BJ (cell line): Measurements from ENCODE around the gene DTNB. TPM values are rescaled to one million over a fixed set of nuclear protein-coding genes. Genes with fewer than 3 reads are reported as not detected.
"Not testable (repeated sequence)": the region's sequence is repeated elsewhere in the genome, so short reads cannot be mapped to it uniquely, and the experiment has no call there.

Experiments
- CTCF ChIA-PET: fragments of 350-600 bp; formaldehyde crosslinking; extraction: SDS; loops from one replicate; lab custom pipeline; 2021; ENCODE audit warnings: antibody characterized with exemption, inconsistent platforms; lab: Yijun Ruan, JAX
- POLR2A ChIA-PET: fragments of 300-600 bp; sonication (Branson Sonifier 250); formaldehyde crosslinking; extraction: SDS; loops from one replicate; lab custom pipeline; 2021; ENCODE audit warnings: antibody characterized with exemption; lab: Charles Lee
- DNase-seq: peaks from one replicate; pipeline ENCODE4 v3.0.0-alpha.2; 2011; ENCODE audit warnings: low read depth
- H3K27me3 ChIP-seq: 2 replicates; pipeline ENCODE4 v1.6.0; 2011; ENCODE audit warnings: low read length; ENCODE audit not compliant: control insufficient read depth, insufficient read depth
- H3K36me3 ChIP-seq: 2 replicates; pipeline ENCODE4 v1.5.1; 2011; ENCODE audit warnings: low read length; ENCODE audit not compliant: control insufficient read depth, insufficient read depth
- H3K4me3 ChIP-seq: 2 replicates; pipeline ENCODE4 v1.5.1; 2011; ENCODE audit warnings: low read depth, mild to moderate bottlenecking, control low read depth, low read length
- polyA plus RNA-seq: library from polyadenylated mRNA; depleted of rRNA; stranded (reverse); fragments of >200 nt; gene quantifications from 2 replicates; pipeline ENCODE4 v1.2.3, GENCODE V29; 2011
- TF ChIP-seq, protein P1 (sequence below): IDR thresholded peaks from 2 replicates; pipeline ENCODE4 v1.5.1; 2011; ENCODE audit warnings: low read depth, mild to moderate bottlenecking, control low read depth, inconsistent platforms, low read length, moderate library complexity; ENCODE audit not compliant: insufficient read depth

The DTNB gene
- polyA plus RNA-seq, 1 experiment: 7.7 TPM

DNA sequence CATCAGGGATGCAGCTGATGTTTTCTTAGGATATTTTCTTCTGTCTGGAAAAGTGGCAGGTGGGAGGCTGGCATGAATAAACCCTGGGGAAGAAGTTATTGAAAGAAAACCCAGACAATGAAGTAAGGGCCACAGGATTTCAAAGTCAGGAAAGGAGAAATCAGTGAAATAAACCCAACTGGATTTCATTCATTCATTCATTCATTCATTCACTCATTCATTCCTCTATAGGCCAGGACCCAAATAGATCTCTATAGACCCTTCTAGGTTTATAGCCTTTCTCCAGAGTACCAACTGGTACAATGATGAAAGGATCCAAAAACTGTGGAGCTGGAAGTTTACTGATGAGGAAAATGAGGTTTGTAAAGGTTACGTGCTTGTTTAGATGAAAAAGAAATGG, 264.3 kb downstream of the DTNB start:
- TF ChIP-seq, protein P1, sequence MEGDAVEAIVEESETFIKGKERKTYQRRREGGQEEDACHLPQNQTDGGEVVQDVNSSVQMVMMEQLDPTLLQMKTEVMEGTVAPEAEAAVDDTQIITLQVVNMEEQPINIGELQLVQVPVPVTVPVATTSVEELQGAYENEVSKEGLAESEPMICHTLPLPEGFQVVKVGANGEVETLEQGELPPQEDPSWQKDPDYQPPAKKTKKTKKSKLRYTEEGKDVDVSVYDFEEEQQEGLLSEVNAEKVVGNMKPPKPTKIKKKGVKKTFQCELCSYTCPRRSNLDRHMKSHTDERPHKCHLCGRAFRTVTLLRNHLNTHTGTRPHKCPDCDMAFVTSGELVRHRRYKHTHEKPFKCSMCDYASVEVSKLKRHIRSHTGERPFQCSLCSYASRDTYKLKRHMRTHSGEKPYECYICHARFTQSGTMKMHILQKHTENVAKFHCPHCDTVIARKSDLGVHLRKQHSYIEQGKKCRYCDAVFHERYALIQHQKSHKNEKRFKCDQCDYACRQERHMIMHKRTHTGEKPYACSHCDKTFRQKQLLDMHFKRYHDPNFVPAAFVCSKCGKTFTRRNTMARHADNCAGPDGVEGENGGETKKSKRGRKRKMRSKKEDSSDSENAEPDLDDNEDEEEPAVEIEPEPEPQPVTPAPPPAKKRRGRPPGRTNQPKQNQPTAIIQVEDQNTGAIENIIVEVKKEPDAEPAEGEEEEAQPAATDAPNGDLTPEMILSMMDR: no peak
- no peak for DNase-seq
- no peaks in the 10 kb centered on the region for H3K36me3 ChIP-seq
- H3K27me3 ChIP-seq: peaks cover 1% of the 10 kb centered on the region; the same call in 1 of the 2 replicates
- ChIA-PET CTCF (no interaction called here), POLR2A (no interaction called here)
- no peak overlapping the region for H3K4me3 ChIP-seq

DNA sequence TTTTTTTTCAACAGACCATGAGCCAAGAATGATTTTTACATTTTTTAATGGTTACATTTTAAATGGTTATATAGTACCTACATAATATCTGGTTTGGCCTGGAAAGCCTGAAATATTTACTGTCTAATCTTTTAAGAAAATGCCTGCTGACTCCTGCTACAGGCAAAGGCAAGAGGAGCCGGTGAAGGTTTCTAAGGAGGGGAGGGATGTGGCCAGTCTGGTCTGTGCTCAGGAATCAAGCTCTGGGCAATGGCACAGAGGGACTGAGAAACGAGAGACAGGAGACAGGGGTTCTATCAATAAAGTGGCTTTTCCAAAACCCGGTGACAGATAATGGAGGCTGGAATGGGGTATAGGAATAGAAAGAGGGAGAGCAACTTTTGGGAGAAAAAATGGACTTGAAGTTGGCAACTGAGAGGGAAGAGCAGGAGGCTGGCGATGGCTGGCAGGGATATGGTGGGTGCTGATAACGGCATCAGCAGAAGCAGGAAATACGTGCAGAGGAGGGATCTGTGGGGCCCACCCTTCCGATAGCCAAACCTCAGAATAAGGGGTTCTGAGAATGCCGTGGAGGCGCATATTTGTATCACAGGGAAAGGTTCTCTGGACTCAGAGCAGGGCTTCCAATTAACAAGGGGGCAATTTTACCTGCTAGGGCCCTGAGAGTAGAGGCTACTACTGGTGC, 267.6 kb downstream of the DTNB start:
- Histone ChIP-seq H3K27me3 (peaks cover 1% of the 10 kb centered on the region; the same call in 1 of the 2 replicates), H3K36me3 (no peaks in the 10 kb centered on the region), H3K4me3 (no peak overlapping the region)
- ChIA-PET CTCF (no interaction called here), POLR2A (no interaction called here)
- TF ChIP-seq, protein P1: no peak
- no peak for DNase-seq

DNA sequence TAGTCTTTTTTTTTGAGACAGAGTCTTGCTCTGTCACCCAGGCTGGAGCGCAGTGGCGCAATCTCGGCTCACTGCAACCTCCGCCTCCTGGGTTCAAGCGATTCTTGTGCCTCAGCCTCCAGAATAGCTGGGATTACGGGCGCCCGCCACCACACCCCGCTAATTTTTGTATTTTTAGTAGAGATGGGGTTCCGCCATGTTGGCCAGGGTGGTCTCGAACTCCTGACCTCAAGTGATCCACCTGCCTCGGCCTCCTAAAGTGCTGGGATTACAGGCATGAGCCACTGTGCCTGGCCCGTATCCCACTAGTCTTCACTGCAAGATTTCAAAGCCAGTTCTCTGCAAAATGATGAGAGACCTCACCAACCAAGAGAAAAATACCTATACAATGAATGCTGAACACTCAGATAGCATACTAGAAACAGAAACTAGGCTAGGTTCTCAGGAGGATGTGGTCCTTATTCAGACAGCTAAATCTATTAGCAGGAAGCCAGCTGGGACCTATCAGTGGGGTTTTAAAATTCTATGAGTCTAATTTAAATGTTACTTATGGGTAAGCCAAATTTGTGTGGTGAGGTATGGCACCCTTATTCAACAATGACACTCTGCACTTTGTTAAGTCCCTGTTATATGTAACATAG, 270.1 kb downstream of the DTNB start:
- POLR2A ChIA-PET, H3K36me3 ChIP-seq, H3K27me3 ChIP-seq, DNase-seq, H3K4me3 ChIP-seq, CTCF ChIA-PET: not testable (repeated sequence)

DNA sequence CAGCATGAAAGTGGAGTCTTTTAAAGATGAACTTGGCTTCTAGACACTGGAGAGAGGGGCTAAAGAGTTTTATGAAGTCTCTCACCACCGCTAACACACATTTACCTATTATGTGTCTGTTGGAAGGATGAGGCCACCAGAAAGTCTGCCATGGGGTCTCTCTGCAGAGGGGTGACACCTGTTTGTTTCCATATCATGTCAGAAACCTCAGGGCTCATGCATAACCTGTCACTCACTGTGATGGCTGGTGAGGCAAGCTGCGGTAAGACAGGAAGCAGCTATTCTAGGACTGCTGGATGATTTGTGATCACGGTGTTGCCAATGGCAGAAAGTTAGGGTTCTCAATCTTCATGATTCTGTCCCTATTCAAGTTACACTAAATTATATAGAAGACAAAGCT, 270.9 kb downstream of the DTNB start:
- Histone ChIP-seq H3K27me3 (no peaks in the 10 kb centered on the region), H3K36me3 (no peaks in the 10 kb centered on the region), H3K4me3 (no peak overlapping the region)
- ChIA-PET POLR2A (no interaction called here), CTCF (interaction anchor here (1.2 to 1.3 kb wide), 2 partner anchors 10 to 17 kb away, joined by 5 read pairs; no protein-coding TSS in a partner anchor)
- no peak for DNase-seq
- TF ChIP-seq, protein P1: no peak

DNA sequence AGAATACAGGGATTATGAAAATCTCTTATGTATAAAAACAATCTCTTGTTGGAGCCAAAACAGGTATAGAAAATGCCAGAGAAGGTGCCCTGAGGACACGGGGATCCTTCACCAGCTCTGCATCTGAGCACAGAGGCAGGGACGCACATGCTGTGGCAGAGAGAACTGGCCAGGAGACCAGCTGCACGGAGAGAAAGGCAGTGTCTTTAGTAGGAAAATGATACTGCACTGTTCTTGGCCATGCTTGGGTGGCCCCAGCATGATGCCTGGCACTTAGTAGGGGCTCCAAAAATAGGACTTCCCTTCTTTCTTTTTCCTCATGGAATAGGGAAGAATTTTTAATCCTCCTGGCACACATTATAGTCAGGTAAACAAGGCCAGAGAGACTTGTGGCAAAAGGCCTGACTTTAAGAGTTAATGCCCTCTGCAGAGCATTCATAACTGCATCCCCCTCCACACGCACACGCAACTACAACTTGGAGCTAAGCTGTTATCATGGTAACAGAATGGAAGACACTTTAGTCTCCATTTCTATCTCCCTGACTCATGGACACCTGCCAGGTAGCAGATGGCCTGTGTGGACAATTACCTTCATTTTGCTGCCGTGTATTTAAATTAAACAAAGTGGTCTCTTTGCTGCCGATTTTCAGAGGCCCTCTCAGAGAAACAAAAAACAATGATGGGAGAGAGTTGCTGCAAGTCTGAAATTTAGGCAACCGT, 271.9 kb downstream of the DTNB start:
- POLR2A ChIA-PET: no interaction called here
- CTCF ChIA-PET: interaction anchor here (0.8 to 1.3 kb wide), 4 partner anchors 11 to 39 kb away, joined by 3 to 5 read pairs (median 4); no protein-coding TSS in a partner anchor
- TF ChIP-seq, protein P1: no peak
- H3K4me3 ChIP-seq: no peak overlapping the region
- H3K36me3 ChIP-seq: no peaks in the 10 kb centered on the region
- no peaks in the 10 kb centered on the region for H3K27me3 ChIP-seq
- DNase-seq: no peak
